LNCaP clone FGC (cell line): ENCODE measurements around the gene CAAP1.

ENCODE experiments used
- DNase-seq: peaks from one replicate; pipeline ENCODE4 v3.0.0-alpha.2; 2011; ENCODE audit warnings: low read depth
- H3K4me3 ChIP-seq: 2 replicates; pipeline ENCODE4 v1.5.1; 2011; ENCODE audit warnings: mild to moderate bottlenecking, low read depth, low read length, control low read depth
- TF ChIP-seq, protein P1 (sequence below): IDR thresholded peaks from 2 replicates; pipeline ENCODE4 v1.5.1; 2012; ENCODE audit warnings: mild to moderate bottlenecking; ENCODE audit not compliant: control insufficient read depth, insufficient read depth; ENCODE audit errors: extremely low read depth

The CAAP1 gene

DNA sequence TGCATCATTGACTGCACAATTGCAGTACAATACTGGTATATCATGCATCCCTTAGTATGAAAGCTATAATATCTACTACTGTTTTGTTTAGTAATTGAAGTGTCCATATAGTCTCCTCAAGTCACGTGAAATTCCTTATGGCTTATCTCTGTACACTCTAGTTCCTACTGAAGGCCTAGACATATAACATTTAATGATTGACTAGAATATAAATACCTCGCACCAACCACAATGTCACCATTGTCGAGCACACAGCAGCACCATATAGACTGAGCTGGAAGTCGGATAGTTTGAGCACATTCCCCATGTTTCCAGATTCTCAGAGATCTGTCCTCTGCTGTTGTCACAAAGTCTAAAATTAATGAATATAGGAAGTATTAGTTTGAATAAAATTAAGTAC lies 33.0 kb upstream of the CAAP1 start:
- H3K4me3 ChIP-seq: no peak overlapping the region
- no peak for DNase-seq
- TF ChIP-seq, protein P1, sequence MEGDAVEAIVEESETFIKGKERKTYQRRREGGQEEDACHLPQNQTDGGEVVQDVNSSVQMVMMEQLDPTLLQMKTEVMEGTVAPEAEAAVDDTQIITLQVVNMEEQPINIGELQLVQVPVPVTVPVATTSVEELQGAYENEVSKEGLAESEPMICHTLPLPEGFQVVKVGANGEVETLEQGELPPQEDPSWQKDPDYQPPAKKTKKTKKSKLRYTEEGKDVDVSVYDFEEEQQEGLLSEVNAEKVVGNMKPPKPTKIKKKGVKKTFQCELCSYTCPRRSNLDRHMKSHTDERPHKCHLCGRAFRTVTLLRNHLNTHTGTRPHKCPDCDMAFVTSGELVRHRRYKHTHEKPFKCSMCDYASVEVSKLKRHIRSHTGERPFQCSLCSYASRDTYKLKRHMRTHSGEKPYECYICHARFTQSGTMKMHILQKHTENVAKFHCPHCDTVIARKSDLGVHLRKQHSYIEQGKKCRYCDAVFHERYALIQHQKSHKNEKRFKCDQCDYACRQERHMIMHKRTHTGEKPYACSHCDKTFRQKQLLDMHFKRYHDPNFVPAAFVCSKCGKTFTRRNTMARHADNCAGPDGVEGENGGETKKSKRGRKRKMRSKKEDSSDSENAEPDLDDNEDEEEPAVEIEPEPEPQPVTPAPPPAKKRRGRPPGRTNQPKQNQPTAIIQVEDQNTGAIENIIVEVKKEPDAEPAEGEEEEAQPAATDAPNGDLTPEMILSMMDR: no peak

DNA sequence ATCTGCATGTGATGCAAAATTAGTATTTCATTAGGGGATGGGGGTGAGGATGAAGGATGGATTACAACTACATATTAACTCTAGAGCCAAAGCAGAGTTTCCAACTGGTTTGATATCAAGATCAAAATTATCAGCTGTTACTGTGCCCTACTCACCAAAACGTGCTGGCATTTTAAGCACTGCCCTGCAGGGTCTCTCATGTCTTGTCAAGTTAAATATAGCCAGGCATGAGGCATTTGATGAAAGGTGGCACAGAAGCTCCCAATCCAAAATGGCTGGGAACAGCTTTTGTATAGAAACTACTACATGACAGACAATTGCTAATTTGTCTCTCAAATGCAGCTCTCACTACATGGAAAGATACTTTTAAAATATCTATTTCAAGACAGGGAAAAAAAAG lies 27.1 kb upstream of the CAAP1 start:
- H3K4me3 ChIP-seq: no peak overlapping the region
- DNase-seq: no peak
- TF ChIP-seq, protein P1: no peak

DNA sequence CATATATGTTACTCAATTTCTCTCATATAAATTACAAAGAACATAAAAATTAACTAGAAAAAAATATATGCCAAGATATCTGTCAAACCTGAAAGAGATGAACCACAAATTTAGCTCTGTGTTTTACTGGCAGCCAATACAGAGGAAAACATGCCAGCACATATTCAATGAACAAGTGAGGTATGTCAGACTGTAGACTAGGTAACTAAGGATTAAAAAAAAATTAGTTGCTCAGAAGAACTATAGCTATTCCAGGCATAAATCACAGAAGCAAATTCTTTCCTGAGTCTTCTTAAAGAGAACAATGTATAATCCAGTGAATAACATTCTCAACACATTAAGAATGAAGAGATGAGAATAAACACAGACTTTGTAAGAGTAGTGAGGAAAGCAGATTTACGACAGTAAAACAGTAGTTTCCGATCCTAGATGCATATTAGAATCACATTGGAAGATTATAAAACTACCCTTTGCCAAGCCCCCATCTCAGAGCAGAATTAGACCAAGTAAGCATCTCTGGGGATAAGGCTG lies 20.6 kb upstream of the CAAP1 start:
- no peak for DNase-seq

DNA sequence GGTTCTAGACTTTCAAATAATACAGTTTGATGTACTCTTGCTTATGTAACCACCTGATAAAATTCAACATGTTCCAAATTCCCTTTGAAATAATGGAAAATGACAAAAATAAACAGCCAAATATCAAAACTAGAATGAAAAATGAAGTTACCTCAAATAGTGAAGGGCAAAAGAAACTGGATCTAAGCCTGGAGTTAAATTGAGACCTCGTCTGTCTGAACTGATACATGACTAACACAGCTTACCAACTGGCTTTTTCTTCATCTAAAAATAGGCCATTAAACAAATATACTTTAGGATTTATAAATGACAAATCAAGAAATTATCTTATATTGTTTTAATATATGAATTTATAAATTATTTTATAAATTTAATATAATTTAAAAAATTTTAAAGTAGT lies 12.1 kb upstream of the CAAP1 start:
- TF ChIP-seq, protein P1: no peak
- DNase-seq: no peak
- no peak overlapping the region for H3K4me3 ChIP-seq

More for the DNA sequence above, 20.6 kb upstream of the CAAP1 start:
- TF ChIP-seq, protein P1: no peak
- no peak overlapping the region for H3K4me3 ChIP-seq

DNA sequence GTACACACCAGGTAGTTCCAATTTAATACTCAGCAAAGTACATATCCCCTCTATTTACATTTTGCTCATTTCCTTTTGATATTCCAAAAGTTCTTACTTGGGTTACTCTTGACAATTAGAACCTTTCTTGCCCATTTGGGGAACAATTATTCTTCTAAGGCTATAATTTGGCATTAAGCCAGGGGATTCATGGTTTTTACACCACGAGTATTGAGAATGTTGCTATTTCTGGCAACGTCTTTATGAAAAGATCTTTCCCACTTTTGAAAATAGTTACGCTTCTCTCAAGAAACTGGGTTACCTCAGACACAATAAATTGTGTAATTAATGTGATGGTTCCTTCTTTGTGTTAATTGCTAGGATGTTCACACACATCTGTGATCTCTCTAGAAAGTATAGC lies 11.5 kb upstream of the CAAP1 start:
- TF ChIP-seq, protein P1: no peak
- H3K4me3 ChIP-seq: no peak overlapping the region
- DNase-seq: no peak

DNA sequence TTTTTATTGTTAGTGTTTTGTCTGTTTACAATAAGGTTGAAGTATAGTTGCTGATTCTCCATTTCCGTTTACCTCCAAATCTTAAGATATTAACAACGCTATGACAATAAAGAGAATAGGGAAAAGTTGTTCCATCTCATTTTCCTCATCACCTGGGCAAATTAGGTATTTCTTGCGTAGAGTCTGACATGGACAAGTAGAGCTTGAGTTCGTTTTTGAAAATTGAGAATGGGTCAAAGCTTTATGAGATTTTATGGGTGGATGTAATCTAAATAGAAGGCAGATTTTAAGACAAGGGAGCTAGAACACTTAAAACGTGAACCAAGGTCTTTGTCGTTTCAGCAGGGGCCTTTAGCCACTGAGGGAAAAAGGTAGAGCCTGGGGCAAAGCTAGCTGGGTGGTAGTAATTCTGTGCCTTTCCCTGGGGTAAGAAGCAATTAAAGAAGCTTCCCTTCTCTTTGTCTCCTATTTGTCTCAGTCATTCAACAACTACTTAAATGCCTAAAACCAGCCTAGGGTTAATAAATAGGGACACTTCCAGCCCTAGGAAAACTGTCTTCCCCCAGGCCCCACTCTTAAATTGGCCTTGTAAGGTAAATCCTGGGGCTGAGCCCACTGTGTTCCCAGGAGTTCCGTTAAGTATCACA lies 551 bp upstream of the CAAP1 start:
- TF ChIP-seq, protein P1: no peak

DNA sequence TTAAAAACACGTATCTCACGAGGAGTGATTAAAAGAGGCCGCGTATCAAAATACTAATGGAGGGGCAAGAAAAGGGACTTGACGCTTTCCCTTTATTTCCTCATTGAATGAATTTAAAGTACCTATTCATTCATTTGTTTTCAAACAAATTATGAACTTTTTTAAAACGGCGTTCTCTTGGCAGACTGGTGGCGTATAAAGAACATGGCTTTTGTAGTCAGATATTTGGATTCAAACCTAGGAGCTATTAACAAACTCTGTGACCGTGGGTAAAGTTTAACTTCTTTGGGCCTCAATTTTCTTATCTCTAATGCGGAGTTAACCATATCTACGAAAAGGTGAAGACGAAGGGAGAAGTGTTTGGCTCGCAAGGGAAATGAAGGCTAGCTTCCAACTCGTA lies 876 bp downstream of the CAAP1 start:
- no peak for DNase-seq
- TF ChIP-seq, protein P1: no peak
- peak overlapping the region; percentile 84 for H3K4me3 ChIP-seq

More for the DNA sequence above, 551 bp upstream of the CAAP1 start:
- peak overlapping the region; percentile 84 for H3K4me3 ChIP-seq
- no peak for DNase-seq
